ELF-1 (cell line): ENCODE data around the gene ST6GALNAC2.
A peak's percentile ranks its signal among the peaks of the same experiment; 100 is the strongest.
"Not testable (repeated sequence)": the region's sequence is repeated elsewhere in the genome, so short reads cannot be mapped to it uniquely, and the experiment has no call there.

Experiments
- DNase-seq: peaks from one replicate; pipeline ENCODE4 v3.0.0-alpha.2; 2016; ENCODE audit warnings: low read depth, low spot score

The ST6GALNAC2 gene

DNA sequence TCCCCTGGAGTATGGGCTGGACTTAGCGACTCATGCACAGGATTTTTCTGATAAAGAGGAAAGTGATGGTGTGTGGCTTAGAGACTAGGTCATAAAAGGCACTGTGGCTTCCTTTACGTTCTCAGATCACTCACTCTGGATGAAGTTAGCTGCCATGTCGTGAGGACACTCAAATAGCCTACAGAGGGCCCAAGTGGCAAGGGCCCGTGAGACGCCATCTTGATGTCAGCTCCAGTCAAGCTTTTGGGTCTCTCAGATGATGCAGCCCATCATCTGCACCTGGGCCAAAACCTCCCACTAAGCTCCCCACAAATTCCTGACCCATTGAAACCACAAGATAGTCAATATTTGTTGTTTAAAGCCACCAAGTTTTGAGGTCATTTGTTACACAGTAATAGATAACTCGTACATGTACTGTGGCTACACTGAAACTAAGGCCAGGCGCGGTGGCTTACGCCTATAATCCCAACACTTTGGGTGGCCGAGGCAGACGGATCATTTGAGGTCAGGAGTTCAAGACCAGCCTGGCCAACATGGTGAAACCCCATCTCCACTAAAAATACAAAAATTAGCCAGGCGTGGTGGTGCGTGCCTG is 14.7 kb downstream of the ST6GALNAC2 start:
- DNase-seq = no peak

DNA sequence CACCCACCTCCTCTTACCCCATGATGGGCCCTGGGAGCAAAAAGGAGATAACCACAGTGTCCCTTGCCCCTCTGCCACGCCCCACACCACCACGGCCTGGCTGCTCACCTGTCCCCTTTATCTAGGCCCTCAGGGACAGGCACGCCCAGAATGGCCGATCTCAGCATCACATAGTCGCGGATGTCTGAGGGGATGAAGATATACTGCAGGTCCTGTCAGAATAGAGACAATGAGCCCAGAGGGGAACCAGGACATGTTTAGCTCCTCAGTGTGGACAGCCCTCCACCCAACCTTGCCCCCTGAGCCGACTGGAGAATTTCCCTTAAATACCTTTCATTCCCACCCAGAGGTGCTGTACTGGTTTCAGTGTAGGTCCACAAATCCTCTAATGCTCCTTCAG is 15.2 kb downstream of the ST6GALNAC2 start:
- DNase-seq = no peak

DNA sequence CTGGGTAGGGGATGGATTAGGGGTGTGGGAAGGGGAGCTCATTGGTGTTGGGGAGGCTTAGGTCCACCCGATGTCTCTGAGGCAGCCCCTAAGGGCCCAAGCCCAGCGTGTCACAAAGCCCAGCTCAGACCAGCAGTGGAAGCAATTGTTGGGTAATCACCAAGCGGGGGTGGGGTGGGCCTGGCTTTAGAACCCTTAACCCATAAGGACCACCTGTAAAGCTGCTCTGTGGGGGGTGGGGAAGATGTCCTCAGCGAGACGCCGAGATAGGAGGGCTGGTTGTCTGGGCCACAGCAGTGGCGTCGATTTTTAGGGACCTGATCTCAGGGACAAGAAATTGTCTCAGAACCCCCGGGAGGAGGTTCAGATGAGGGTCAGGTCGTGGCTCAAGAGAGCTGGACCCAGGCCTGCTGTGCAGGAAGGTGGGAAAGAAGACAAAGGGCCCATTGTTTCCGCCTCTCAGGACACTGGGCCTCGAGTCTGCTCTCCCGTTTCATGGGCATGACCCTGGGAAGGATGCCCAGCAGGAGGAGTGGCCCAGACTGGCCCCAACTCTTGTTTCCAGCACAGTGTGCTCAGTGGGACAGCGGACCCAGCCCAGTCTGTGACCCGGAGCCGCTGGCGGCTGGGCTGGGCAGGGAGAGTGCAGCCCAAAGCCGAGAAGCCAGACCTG is 15.9 kb downstream of the ST6GALNAC2 start:
- DNase-seq = peak; percentile 26

DNA sequence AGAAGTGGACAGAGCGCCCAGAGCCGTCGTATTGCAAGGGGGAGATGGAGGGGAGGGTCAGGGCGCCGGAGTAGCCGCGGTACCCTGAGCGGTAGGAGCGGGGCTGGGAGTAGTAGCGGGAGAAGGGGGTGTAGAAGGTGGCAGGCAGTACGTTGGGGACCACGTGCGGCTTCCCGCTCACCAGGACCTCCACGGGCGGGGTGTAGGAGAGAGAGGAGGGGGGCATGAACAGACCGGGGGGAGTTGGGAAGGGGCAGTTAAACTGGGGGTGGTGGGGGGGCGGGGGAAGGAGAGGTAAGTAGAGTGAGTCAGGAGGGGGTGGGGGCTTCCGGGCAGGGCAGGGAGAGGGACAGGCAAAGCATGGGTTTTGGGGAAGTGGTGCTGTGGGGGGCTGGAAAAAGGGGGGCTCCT is 16.8 kb downstream of the ST6GALNAC2 start:
- no peak for DNase-seq

DNA sequence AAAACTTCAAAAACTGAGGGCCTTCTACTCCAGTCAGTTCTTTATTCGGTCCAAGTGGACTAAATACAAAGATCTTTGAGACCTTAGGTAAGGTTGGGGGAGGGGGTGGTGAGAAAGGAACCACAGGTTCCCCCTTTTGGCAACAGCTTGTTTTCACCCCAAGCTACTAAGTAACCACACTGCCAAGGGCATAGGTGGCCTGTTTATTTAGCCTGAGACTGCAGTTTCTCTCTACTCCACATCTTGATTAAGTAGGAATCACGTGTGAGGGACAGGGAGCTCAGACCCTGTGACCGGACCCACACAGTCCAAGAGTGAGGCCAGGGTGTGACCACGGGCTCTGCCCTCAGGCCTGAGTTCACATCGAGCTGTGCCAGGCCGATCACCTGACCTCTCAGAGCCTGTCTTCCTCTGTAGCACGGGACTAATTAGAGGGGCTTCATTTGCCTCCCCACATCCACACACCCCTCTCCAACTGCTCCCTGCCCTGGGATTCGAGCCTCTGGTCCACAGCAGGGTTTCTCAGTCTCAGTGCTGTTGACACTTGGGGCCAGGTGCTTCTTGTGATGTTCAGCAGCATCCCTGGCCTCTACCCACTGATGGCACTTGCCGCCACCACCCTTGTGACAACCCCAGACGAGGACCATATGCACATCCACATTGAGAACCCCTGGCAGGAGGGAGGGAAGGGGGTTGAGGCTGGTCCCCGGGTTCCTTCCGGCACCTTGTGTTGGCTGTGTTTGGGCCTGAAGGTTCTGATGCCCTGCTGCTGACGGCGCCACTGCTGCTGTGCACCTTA is 17.8 kb downstream of the ST6GALNAC2 start:
- no peak for DNase-seq

DNA sequence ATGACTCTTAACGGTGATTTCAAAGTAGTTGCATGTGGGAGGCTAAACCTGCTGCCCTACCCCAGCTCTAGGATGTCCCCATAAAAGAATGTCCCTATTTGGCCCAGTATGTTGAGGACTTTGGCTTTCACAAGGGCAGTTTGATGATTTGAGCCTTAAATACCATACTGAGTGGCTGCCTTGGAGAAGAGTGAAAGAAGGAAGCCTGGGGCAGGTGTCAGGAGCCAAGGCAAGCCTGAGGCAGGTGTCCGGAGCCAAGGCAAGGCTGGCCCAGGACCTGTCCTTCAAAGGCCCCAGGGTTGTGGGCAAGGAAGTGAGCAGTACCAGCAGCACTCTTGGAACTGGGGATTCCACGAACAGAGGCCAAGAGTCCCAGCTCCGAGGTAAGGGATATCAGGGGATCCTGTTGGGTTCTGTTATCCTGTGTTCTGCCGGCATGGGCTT is 18.6 kb downstream of the ST6GALNAC2 start:
- no peak for DNase-seq

DNA sequence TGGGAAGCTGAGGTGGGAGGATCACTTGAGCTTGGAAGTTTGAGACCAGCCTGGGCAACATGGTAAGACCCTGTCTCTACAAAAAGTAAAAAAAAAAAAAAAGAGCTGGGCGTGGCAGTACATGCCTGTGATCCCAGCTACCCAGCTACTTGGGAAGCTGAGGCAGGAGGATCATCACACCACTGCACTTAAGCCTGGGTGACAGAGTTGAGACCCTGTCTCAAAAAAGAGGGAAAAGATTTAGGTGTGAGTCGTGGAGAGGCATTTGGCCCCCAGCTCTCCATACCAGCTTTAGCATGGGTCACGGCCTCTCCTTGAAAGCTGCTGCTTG is 19.1 kb downstream of the ST6GALNAC2 start:
- no peak for DNase-seq

DNA sequence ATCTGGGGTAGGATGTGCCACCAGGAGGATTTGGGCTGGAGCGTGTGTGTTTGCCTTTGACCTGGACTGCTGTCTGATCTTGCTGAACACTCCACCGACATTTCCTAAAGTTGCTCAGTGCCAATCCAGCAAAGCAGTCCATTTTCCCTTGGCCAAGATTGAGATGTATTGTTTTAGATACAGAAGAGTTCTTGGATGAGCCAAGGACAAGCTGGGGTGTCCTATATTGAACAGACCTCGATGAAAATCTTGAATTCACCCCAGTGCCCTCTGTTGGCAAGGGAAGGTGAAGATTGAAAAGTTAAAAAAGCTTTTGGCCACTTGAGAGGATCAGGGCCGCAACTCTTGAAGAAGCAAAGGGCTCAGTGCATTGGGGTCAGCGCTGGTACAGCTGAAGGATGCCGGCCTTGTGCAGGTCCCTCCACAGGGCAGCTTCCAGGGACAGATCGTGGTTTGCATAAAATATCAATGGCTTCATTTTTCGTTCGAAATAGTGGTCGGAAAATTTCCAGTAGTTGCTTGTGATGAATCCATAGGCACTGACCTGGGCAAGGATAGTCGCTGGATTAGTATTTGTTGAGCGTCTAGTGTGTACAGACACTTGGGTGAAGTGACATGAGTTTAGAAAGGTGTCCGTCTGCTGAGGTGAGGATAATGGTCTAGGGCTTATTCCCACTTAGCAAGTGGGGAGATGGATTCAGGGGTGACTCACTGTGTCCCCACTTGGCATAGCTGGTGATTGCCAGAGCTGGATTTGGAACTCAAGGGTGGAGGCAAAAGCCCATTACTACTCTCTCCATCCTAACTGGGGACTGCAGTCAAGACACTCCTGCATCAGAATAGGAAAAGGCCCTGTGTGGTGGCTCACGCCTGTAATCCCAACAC is 19.7 kb downstream of the ST6GALNAC2 start:
- no peak for DNase-seq

DNA sequence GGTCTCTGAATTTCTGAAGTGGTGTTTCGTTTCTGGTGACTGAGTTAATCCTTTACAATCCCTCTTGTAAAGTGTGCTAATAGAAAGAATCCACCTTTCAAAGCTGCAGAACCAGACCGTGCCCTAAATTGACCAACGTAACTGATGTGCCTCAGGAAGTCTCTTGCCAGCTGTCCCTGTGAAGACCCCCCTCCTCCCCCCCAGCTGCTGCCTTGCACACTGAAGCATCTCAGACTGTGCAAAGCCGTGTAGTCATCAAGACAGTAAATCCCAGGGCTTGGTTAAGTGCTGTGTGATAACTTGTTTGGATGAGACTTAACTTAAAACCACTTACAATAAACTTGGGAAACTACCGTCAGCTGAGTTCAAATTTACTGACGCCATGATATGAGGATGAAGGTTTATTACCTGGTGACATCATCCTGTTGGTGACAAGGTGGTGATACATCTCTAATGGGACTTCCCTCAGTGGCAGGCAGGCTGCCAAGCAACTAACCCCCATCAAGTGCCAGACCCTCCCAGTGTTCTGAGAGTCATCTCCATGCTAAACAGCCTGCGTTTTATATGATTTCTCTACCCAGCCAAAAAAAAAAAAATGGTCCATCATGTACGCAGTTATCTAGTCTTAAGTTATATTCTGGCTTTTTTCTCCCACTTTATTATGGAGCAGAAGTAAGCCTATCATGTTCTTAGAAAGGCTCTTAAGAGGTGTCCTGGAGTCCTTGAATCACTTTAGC is 20.5 kb downstream of the ST6GALNAC2 start:
- DNase-seq = not testable (repeated sequence)

DNA sequence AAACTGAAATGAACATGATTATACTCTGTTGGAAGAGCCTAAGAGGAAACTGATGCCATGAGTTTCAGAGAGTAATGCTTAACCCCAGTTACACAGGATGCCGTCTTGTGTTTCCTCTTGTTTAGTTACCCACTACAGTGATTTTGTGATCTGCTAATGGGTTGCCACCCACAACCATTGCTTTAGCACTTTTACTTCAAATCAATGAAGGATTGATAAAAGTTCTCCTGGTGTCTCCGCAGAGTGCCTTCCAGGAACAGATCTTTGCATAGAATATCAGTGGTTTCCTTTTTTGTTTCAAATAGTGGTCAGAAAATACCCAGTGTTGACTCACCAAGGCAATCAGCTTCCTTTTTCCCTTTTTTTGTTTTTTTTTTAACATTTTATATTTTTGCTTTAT is 22.3 kb downstream of the ST6GALNAC2 start:
- DNase-seq = not testable (repeated sequence)

DNA sequence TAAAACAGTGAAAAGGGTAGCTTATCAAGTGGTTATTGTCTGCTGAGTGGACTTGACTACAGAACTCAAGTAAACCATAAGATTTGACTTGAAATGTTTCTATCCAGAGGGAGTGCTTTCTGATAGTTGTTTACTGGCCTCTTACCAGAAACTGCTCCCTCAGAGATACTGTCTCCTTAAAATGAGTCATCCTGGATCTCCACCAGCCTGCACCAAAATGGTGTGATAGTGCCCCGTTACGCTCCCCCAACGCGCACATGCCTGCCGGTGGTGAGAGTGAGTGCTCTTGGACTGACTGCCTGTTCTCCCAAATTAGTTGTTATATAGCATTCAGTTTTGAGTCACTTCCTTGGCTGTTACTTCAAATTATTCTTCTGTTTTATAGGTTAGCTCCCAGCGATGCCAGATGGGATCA is 22.9 kb downstream of the ST6GALNAC2 start:
- no peak for DNase-seq

DNA sequence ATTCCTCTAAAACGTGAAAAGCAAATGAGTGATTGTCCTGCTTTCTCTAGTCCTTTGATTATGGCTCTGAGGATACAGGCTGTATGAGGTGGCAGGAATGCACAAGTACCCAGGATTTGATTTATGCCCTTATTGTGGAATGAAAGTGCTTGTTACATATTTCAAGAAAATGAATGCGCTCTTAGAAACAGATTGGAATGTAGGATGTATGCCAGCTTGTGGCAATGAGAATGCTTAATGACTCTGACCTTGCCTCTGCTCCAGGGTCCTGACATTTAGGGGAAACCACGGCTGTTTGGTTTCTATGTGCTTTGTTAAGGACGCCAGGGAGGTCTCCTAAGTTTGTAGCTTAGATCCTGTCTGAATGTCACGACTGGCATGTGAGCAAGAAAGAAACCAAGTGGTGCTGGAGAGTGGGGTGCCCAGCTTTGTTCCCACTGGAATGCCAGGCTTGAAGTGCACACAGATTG is 23.8 kb downstream of the ST6GALNAC2 start:
- no peak for DNase-seq

DNA sequence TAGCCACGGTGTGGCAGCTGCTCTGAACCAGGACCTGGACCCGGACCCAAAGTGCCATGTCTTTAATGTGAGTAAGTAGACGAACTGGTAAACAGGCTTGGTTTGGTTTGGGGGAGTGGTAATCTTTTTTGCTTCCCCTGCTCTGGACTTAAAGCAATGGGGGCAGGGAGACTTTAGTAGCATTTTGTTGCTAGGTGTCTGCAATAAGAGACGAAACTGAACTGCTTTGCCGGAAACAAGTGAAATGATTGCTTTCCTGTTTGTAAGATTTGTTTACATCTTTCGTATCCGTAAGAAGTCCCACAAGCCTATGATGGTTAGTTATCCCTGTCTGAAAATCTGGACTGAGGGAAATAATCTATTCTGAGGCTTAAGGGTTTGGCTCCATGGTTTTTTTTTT is 24.3 kb downstream of the ST6GALNAC2 start:
- DNase-seq = no peak

DNA sequence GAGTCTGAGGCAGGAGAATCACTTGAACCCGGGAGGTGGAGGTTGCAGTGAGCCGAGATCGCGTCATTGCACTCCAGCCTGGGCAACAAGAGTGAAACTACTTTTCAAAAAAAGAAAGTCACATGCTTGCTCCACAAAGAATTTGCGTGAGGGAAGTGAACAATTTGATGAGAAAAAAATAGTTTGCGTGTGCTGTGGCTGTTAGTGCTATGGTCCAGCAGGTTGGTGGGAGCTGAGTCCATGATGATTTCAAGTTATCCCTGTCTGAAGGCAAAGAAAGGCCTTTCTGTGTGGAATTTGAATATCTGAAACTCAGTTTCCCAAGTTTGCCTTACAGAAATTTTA is 24.8 kb downstream of the ST6GALNAC2 start:
- no peak for DNase-seq

DNA sequence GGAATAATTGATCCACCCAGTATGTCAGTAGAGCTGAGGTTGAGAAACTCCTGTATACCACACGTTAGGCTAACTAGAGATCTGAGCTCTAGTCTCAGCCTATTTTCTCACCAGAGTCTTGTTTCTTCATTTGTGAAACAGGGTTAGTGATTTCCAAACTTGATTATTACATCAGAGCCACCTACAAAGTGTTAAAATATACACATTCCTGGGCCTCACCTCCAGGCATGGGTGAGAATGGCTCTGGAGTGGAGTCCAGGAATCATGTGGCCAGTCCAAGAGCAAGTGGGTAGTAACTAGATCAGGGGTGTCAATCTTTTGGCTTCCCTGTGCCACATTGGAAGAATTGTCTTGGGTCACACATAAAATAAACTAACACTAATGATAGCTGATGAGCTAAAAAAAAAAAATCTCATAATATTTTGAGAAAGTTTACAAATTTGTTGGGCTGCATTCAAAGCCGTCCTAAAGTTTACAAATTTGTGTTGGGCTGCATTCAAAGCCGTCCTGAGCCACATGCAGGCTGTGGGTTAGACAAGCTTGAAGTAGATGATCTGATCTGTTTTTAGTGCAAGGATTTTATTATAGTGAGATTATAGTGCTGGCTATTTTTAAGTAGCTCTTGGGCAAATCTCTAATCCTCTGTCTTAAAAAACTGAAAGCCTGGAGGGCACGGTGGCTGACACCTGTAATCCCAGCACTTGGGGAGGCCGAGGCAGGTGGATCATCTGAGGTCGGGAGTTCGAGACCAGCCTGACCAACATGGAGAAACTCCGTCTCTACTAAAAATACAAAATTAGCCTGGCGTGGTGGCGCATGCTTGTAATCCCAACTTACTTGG is 25.4 kb downstream of the ST6GALNAC2 start:
- DNase-seq = no peak

DNA sequence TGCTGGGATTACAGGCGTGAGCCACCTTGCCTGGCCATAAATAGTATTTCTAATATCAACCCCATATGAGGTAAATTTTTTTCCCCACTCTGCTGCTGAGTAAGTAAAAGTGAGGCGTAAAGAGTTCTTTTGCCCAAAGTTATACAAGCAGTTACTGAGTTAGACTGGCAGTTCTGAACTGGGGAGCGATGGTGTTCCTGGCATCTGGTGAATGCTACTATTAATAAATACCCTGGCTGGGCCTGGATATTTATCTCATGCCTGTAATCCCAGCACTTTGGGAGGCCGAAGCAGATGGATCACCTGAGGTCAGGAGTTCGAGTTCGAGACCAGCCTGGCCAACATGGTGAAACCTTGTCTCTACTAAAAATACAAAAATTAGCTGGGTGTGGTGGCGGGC is 26.2 kb downstream of the ST6GALNAC2 start:
- not testable (repeated sequence) for DNase-seq

DNA sequence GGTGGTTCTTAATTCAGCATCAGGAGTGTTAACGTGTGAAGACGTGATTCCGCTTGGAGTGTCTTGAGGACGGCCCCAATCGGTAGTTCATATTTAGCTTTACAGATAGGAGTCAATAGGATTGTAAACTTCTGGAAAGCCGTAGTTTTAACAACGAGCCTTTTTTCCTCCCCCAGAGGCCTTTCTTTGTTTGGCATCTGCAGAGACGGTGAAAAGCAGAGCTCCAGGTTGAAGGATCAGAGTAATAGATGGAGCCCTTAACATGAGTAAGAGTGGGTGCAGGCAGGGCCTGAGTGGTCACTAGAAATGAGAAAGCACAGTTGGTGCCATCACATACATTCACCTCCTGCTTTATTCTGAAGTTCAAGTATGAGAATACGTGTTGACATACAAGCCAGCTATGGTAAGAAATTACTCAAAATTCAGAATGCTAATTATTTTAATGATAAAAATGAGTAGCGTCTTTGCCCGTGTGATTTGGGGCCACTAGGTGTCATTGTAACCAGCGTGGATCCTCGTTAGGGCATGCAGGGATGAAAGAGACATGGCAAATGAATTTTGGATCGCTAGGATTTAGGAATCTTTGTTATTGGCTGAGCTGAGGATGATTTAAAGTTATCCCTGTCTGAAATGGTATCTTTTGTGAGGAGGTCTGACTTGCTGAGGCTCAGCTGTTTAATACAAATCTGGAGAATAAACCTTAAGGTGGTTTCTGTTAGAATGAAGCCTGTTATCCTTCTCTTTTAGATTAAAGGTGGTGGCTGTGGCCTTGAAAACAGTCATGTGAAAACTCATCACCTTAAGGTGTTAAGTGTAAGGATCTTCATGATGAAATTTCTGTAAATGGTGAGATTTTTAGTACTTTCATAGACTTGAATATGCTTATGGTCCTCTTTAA is 27.2 kb downstream of the ST6GALNAC2 start:
- no peak for DNase-seq

DNA sequence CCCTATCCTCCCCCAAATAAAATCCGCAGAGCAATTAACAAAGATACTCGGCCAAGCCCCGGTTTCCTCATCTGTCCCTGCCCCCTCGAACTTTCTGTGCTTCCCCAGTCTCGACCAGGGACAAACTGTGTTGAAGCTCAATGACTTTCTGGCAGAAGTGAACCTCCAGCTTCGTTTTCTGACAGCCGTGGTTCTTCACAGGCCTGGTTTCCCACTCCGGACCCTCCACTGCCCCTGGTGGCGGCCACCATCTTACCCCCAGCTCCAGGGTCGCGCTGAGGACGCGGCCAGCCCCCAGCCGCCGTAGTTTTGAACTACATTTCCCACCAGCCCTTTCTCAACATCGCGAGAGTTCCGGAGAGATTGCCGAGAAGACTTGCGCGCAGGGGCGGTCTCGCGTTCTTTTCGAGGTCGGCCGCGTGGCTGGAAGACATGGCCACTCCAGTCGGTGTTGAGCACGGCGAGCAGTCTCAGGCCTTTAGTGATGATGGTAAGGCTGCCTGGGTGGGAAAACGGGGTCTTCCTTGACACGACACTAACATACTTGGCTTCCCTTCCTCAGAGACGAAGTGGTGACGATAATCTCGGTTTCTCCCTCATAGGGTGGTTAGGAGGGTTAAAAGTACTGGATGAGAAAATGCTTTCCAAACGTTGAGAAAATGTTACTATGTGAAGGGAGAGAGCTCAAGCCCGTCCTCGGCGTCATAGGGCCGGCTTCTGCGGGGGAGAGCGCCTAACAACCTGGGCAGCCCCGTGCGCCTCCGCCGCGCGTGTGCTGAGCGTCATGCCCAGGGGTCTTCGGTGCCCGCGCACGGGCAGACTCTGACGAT is 28.1 kb downstream of the ST6GALNAC2 start:
- DNase-seq = peak; percentile 99
